OCI-LY1 (cell line): Measurements from ENCODE around the gene PFKP.

Source experiments
- EZH2 ChIP-seq: fragments of 200-600 bp; sonication (generic), shearing (Covaris generic); IDR thresholded peaks from 2 replicates; pipeline ENCODE4 v1.8.0; 2017; ENCODE audit warnings: borderline replicate concordance, mixed run types, mild to moderate bottlenecking, antibody characterized with exemption, low read length, moderate library complexity, mixed read lengths
- TF ChIP-seq, protein P1 (sequence below): fragments of 200-600 bp; sonication (generic), shearing (Covaris generic); IDR thresholded peaks from 2 replicates; pipeline ENCODE4 v1.5.1; 2017; ENCODE audit warnings: mild to moderate bottlenecking, antibody characterized with exemption, low read length, moderate library complexity, mixed read lengths

DNA sequence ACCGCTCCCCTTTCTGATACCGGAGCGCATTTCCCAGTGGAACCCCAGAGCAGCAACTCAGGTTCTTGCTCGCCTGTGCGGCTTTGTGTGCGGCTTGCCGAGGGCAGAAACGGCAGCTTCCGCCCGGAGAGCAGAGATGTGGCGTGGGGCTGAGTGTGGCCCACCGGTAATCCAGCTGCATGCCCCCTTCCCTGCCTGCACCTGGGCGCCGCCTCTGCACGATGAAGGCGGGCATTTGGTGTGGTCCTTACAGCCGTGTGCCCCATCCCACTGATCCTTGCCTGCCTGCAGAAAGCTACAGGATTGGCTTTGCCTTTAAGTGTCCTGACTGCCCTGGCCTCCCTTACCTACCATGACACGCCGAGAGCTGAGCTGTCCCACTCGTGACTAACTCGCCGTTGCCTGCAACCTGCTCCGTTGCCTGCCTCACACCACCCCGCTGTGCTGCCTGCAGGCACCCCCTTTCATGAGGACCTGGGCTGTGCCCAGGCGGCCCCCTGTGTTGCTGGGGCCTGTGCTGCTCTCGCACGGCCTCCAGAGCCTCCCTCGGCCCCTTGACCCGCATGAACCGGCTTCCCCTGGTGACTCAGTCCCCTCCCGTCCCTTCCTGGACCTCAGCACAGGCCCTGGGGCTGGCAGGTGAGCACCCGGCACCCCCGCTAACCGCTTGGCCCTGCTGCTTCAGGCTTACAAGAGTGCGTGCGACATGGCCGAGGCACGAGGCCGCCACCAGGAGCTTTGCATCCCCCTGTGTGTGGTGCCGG lies 57.2 kb downstream of the PFKP start:
- TF ChIP-seq, protein P1, sequence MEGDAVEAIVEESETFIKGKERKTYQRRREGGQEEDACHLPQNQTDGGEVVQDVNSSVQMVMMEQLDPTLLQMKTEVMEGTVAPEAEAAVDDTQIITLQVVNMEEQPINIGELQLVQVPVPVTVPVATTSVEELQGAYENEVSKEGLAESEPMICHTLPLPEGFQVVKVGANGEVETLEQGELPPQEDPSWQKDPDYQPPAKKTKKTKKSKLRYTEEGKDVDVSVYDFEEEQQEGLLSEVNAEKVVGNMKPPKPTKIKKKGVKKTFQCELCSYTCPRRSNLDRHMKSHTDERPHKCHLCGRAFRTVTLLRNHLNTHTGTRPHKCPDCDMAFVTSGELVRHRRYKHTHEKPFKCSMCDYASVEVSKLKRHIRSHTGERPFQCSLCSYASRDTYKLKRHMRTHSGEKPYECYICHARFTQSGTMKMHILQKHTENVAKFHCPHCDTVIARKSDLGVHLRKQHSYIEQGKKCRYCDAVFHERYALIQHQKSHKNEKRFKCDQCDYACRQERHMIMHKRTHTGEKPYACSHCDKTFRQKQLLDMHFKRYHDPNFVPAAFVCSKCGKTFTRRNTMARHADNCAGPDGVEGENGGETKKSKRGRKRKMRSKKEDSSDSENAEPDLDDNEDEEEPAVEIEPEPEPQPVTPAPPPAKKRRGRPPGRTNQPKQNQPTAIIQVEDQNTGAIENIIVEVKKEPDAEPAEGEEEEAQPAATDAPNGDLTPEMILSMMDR, result no peak
- TF ChIP-seq EZH2, result no peak
